GM19397 (cell line): ENCODE data around the gene HOMEZ.

ENCODE experiments used
- ATAC-seq: cut with Tn5 transposase; IDR thresholded peaks from one replicate; pipeline ENCODE4 v1.9.1; 2021; ENCODE audit warnings: mild to moderate bottlenecking, moderate library complexity; ENCODE audit not compliant: unreplicated experiment

HOMEZ gene

GRCh38 chr14:23308721-23309445 lies 23.0 kb upstream of the HOMEZ start:
- no peak for ATAC-seq

- ATAC-seq = no peak
These were observed 22.0 kb upstream of the HOMEZ start for GRCh38 chr14:23307687-23308644.

GRCh38 chr14:23307146-23307530 lies 21.2 kb upstream of the HOMEZ start:
- ATAC-seq = no peak

- no peak for ATAC-seq
These were observed 20.6 kb upstream of the HOMEZ start, which contains the start of gene BCL2L2 for GRCh38 chr14:23306412-23307145. BCL2L2 (plus strand) TSS chr14:23306833; CDS start chr14:23307768, 935 bp downstream.

GRCh38 chr14:23302290-23303225 lies 16.6 kb upstream of the HOMEZ start, which contains the start of gene PPP1R3E:
PPP1R3E (minus strand) TSS chr14:23302859; CDS start chr14:23302576, 283 bp downstream.
- ATAC-seq = peak; percentile 33

- ATAC-seq = peak; percentile 14
These were observed 16.0 kb upstream of the HOMEZ start for GRCh38 chr14:23301969-23302289.

- ATAC-seq = peak; percentile 79
These were observed 15.5 kb upstream of the HOMEZ start for GRCh38 chr14:23301288-23301968.

- ATAC-seq = no peak
These were observed 14.8 kb upstream of the HOMEZ start for GRCh38 chr14:23300687-23301223.

- ATAC-seq = no peak
These were observed 14.2 kb upstream of the HOMEZ start for GRCh38 chr14:23299986-23300686.

- no peak for ATAC-seq
These were observed 13.5 kb upstream of the HOMEZ start for GRCh38 chr14:23299211-23299957.

GRCh38 chr14:23297611-23298277 lies 11.8 kb upstream of the HOMEZ start:
- no peak for ATAC-seq

- no peak for ATAC-seq
These were observed 11.2 kb upstream of the HOMEZ start for GRCh38 chr14:23297096-23297495.

- no peak for ATAC-seq
These were observed 10.3 kb upstream of the HOMEZ start for GRCh38 chr14:23296012-23296777.

GRCh38 chr14:23294734-23295561 lies 9.0 kb upstream of the HOMEZ start:
- no peak for ATAC-seq

GRCh38 chr14:23286902-23287479 lies 1.1 kb upstream of the HOMEZ start:
- no peak for ATAC-seq
